Tibial nerve (tissue), 4 donors: ENCODE results near the gene GDF15. TPM values are rescaled to one million over a fixed set of nuclear protein-coding genes. Genes with fewer than 3 reads are reported as not detected.

Experiments
- DNase-seq, 2 donors: peaks; one replicate each; pipeline ENCODE4 v3.0.0-alpha.2; 2019; ENCODE audit warnings: low spot score in 2 of 2
- H3K27ac ChIP-seq, 4 donors: fragments of 200-600 bp; sonication (generic) in 3 of 4; one replicate each; pipeline ENCODE4 v1.5.1; 2017 to 2019; ENCODE audit warnings: mild to moderate bottlenecking in 1 of 4
- H3K27me3 ChIP-seq, 2 donors: fragments of 200-600 bp; sonication (generic) in 1 of 2; one replicate each; pipeline versions ENCODE4 v1.5.1 to v1.6.0; 2017 to 2019
- H3K36me3 ChIP-seq, 3 donors: fragments of 200-600 bp; sonication (generic); one replicate each; pipeline ENCODE4 v1.5.1; 2018 to 2019
- H3K4me1 ChIP-seq, 4 donors: fragments of 200-600 bp; sonication (generic) in 3 of 4; one replicate each; pipeline ENCODE4 v1.5.1; 2017 to 2019
- H3K4me3 ChIP-seq, 4 donors: fragments of 200-600 bp; sonication (generic) in 3 of 4; one replicate each; pipeline ENCODE4 v1.5.1; 2017 to 2019; ENCODE audit warnings: mild to moderate bottlenecking in 1 of 4, moderate library complexity in 1 of 4
- H3K9me3 ChIP-seq, 4 donors: fragments of 200-600 bp; sonication (generic) in 3 of 4; one replicate each; pipeline ENCODE4 v1.5.1; 2017 to 2019
- EP300 ChIP-seq, 2 donors: sonication (generic); formaldehyde crosslinking; IDR thresholded peaks; one replicate each; pipeline ENCODE4 v1.6.1; 2017; ENCODE audit warnings: antibody characterized with exemption in 2 of 2, mild to moderate bottlenecking in 1 of 2
- POLR2A ChIP-seq, 2 donors: fragments of 450-650 bp; IDR thresholded peaks; one replicate each; pipeline ENCODE4 v1.6.1; 2017; ENCODE audit warnings: antibody characterized with exemption in 2 of 2, mild to moderate bottlenecking in 2 of 2, moderate library complexity in 2 of 2
- WGBS, 2 donors: methylation state at CpG; one replicate each; pipeline ENCODE4 v1.1.5; 2018; 5-methylcytosine and 5-hydroxymethylcytosine counted together
- total RNA-seq, 4 donors: library from RNA; depleted of rRNA; stranded (reverse); fragments of >200 nt; gene quantifications; one replicate each; pipeline ENCODE4 v1.1.0, GENCODE V29; 2016
- TF ChIP-seq, protein P1 (sequence below), 5 experiments: fragments of 200-600 bp in 3 of 5; fragments of 450-650 bp in 2 of 5; sonication (generic) in 3 of 5; IDR thresholded peaks; one replicate each; pipeline ENCODE4 v1.5.1; 2016 to 2019; ENCODE audit warnings: antibody characterized with exemption in 5 of 5, mild to moderate bottlenecking in 3 of 5, moderate library complexity in 2 of 5

Gene GDF15
- total RNA-seq, 4 donors from 2014 or later = 4.2 to 31.0 (median 13.2) TPM

DNA sequence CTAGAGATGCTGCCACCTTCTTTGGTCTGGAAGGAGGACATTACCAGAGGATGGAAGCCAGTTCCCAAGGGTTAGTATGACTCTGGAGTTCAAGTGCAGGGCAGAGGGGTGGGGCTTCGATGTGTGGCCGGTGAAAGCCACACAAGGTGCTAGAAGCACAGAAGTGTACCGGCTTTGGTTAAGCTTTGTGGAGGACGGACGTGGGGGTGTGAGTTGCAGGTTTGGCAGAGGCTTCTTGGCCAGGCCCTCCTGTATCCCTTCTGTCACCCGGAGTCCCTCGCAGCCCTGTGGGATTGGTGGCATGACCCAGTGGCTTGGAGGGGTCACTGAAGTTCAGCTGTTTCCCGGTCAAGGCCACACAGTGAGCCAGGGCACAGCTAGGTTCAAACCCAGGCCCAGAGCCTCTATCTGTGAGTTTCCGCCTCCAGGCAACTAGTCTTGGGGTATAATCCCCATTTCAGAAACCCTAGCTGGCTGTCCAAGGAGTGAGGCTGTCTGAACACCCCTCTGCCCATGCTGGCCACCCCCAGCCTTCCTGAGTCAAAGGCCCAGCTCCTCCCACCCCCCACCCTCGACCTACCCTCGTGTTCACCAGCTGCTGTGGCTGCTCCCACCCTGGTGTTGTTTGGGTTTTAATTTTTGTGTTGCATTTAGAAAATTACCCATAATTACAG, 28.7 kb downstream of the GDF15 start:
- no peak for DNase-seq

DNA sequence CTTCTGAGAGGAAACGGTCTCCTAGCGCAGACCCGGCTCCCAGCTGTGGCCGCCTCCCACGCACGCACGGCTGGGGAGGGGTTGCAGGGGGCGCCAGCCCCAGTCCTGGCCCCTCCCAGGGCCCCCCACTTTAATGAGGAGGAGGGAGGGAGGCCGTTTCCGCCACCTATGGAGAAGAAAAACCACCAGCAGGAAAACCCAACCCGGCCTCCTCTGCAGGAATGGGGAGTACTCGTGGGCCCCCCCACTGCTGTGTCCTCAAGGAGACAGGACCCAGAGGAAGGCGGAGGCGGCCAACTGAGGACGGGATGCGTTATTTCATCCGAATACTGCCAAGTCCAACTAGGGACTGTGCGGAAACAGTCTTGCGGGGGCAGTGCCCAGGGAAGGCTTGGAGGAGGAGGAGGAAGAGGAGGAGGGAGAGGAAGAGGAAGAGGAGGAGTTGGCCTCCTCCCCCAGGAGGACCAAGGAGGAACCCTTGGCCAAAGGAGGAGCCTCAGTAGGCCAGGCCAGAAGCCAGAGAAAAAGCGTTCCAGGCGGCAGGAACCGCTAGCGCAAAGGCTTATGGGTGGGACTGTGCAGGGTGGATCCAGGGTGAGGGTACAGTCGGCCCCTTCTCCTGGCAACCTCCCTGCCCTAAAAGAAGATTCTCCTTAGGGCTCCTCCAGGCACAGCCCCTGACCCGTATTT, 29.4 kb downstream of the GDF15 start:
- peak; percentile 61 to 69 for DNase-seq
- TF ChIP-seq EP300 (IDR thresholded peaks at IDR 0.05) (peak in 1 of 2 donors; percentile 88), POLR2A (IDR thresholded peaks at IDR 0.05) (peak; percentile 32 to 72)
- TF ChIP-seq, protein P1, sequence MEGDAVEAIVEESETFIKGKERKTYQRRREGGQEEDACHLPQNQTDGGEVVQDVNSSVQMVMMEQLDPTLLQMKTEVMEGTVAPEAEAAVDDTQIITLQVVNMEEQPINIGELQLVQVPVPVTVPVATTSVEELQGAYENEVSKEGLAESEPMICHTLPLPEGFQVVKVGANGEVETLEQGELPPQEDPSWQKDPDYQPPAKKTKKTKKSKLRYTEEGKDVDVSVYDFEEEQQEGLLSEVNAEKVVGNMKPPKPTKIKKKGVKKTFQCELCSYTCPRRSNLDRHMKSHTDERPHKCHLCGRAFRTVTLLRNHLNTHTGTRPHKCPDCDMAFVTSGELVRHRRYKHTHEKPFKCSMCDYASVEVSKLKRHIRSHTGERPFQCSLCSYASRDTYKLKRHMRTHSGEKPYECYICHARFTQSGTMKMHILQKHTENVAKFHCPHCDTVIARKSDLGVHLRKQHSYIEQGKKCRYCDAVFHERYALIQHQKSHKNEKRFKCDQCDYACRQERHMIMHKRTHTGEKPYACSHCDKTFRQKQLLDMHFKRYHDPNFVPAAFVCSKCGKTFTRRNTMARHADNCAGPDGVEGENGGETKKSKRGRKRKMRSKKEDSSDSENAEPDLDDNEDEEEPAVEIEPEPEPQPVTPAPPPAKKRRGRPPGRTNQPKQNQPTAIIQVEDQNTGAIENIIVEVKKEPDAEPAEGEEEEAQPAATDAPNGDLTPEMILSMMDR (IDR thresholded peaks at IDR 0.05) = no peak
- no peaks in the 10 kb centered on the region for H3K27me3 ChIP-seq
- peaks cover 0 to 61% (median 43%) of the 10 kb centered on the region in 4 donors for H3K4me1 ChIP-seq
- 1 to 6% methylated on average over 17 to 25 of the region's 25 CpGs for WGBS, 2 donors
- H3K4me3 ChIP-seq = peak overlapping the region; percentile 13 to 73 (median 20)
- no peaks in the 10 kb centered on the region for H3K36me3 ChIP-seq
- peak overlapping the region; percentile 85 to 97 (median 89) for H3K27ac ChIP-seq
- H3K9me3 ChIP-seq = no peaks in the 10 kb centered on the region

More for the DNA sequence above, 28.7 kb downstream of the GDF15 start:
- Histone ChIP-seq H3K4me1 (peaks cover 0 to 59% (median 41%) of the 10 kb centered on the region in 4 donors), H3K36me3 (no peaks in the 10 kb centered on the region), H3K27ac (peak overlapping the region; percentile 85 to 97 (median 89)), H3K27me3 (no peaks in the 10 kb centered on the region), H3K4me3 (peak overlapping the region; percentile 13 to 73 (median 20)), H3K9me3 (no peaks in the 10 kb centered on the region)
- WGBS, 2 donors = 7 to 9% methylated on average over 11 of the region's 11 CpGs
- no peak for TF ChIP-seq POLR2A (IDR thresholded peaks at IDR 0.05)
- TF ChIP-seq, protein P1 (IDR thresholded peaks at IDR 0.05) = no peak
- no peak for TF ChIP-seq EP300 (IDR thresholded peaks at IDR 0.05)

DNA sequence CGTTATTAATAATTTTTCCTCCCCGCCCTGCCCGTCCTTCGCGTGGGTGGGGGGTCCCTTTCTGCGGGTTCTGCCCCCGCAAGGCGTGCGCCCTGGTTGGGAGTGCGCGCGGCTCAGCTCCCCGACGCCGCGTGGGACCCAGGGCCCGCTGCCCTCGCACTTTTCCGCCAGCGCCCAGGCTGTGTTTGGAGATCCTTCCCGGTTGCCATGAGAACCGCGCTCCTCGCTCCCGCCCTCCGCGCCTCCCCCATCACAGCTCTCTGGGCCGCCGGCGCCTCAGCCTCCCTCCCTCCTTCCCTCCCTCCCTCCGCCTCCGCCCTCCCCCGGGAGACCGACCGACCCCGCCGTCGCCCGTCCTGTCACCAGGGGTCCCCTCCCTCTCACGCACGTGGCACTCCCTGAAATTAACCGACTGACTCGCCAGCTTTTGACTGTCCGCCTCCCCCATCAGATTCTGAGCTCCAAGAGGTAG, 30.9 kb downstream of the GDF15 start:
- Histone ChIP-seq H3K9me3 (no peaks in the 10 kb centered on the region), H3K27me3 (no peaks in the 10 kb centered on the region), H3K27ac (peak overlapping the region; percentile 85 to 97 (median 89)), H3K4me3 (peak overlapping the region; percentile 27 to 73 (median 36)), H3K4me1 (peaks cover 0 to 70% (median 50%) of the 10 kb centered on the region in 4 donors), H3K36me3 (no peaks in the 10 kb centered on the region)
- peak; percentile 87 to 92 for DNase-seq
- peak in 1 of 2 donors; percentile 52 for TF ChIP-seq POLR2A (IDR thresholded peaks at IDR 0.05)
- TF ChIP-seq EP300 (IDR thresholded peaks at IDR 0.05) = peak in 1 of 2 donors; percentile 65
- TF ChIP-seq, protein P1 (IDR thresholded peaks at IDR 0.05) = no peak
- WGBS, 2 donors = 1 to 2% methylated on average over 39 to 44 of the region's 44 CpGs

DNA sequence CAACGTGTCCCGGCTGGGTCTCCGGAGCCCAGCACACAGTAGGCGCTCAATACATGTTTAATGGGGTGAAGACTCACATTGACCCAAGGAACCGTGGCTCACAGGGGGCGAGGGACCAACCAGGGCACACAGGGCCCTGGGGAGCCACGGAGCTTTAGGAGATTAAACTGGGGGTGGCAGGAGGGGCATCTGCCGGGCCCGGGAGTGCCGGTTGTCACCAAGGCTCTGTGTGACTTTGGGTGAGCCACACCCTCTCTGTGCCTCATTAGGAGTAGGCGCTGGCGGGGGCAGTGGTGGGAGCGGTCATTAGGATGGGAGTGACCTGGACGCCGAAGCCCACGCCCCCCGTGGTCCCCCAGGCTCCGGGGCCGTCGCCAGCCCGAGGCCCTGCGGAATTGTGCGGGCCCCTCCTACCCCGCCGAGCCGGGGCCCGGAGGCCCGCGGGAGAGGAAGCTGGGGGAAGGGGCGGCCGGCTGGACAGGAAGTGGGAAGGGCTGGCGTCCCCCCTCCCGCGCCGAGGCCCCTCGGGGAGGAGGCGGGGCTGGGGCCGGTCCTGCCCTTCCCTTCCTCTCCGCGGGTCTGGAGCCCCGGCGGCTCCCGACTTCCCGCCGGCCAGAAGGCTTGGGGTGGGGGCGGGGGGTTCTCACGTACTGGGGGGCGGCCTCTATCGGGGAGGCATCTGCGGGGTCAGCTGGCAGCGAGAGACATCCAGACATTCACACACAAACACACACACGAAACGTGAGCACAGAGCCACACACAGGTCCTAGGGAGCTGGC, 31.5 kb downstream of the GDF15 start:
- WGBS, 2 donors = 0 to 1% methylated on average over 19 to 24 of the region's 53 CpGs
- peak in 1 of 2 donors; percentile 63 for DNase-seq
- Histone ChIP-seq H3K4me1 (peaks cover 0 to 76% (median 53%) of the 10 kb centered on the region in 4 donors), H3K9me3 (no peaks in the 10 kb centered on the region), H3K27me3 (no peaks in the 10 kb centered on the region), H3K4me3 (peak overlapping the region; percentile 27 to 73 (median 36)), H3K27ac (peak overlapping the region; percentile 85 to 97 (median 89)), H3K36me3 (no peaks in the 10 kb centered on the region)
- TF ChIP-seq EP300 (IDR thresholded peaks at IDR 0.05) (peak in 1 of 2 donors; percentile 29), POLR2A (IDR thresholded peaks at IDR 0.05) (peak in 1 of 2 donors; percentile 57)
- TF ChIP-seq, protein P1 (IDR thresholded peaks at IDR 0.05) = no peak
